ENCODE data around the gene TACR3.
"Not testable (repeated sequence)": the region's sequence is repeated elsewhere in the genome, so short reads cannot be mapped to it uniquely, and the experiment has no call there.

Gene TACR3

GRCh38 chr4:103719830-103720207 is at the start of gene TACR3:
TSS of gene TACR3 (minus strand) at chr4:103719985. CDS start at chr4:103719675, 310 bp downstream.
- DNase-seq, result no peak

GRCh38 chr4:103757631-103758030 is 37.8 kb upstream of the TACR3 start:
- no peak for DNase-seq

GRCh38 chr4:103756741-103757140 is 37.0 kb upstream of the TACR3 start:
- DNase-seq, result no peak

DNA sequence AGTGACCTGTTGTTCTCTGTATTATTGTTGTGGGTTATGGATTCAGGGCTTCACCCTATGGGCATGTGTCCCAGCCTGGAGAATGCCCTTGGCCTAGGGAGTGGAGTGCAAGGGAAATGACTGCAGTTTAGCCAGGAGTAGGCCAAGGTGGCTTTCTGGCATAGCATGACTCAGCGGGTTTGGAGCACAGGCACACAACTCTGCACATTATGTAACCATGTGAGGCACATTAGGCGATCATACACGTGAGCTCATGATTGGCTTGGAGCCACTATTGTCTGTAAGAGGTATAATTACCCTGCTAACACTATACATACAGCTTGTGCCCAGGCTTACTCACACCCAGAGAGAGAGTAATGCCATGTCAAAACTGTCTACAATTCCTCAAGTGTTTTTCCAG is 35.1 kb upstream of the TACR3 start:
- DNase-seq, result no peak

GRCh38 chr4:103753868-103754653 is 34.3 kb upstream of the TACR3 start:
- DNase-seq, result no peak

- DNase-seq, result not testable (repeated sequence)
Observed at GRCh38 chr4:103723150-103723549, 3.4 kb upstream of the TACR3 start.

DNA sequence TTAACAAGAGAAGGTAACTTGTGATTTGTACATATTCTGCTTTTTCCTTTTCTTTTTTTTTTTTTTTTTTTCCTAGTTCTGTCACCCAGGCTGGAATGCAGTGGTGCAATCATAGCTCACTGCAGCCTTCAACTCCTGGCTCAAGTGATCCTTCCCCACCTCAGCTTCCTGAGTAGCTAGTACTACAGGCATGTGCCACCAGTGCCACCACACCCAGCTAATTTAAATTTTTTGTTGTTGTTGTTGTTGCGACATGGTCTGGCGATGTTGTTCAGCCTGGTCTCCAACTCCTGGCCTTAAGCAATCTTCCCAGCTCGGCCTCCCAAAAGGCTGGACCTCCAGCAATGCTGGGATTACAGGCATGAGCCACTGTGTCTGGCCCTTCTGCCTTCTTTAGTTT is 1.5 kb upstream of the TACR3 start:
- no peak for DNase-seq

GRCh38 chr4:103720661-103721060 is 876 bp upstream of the TACR3 start:
- no peak for DNase-seq

DNA sequence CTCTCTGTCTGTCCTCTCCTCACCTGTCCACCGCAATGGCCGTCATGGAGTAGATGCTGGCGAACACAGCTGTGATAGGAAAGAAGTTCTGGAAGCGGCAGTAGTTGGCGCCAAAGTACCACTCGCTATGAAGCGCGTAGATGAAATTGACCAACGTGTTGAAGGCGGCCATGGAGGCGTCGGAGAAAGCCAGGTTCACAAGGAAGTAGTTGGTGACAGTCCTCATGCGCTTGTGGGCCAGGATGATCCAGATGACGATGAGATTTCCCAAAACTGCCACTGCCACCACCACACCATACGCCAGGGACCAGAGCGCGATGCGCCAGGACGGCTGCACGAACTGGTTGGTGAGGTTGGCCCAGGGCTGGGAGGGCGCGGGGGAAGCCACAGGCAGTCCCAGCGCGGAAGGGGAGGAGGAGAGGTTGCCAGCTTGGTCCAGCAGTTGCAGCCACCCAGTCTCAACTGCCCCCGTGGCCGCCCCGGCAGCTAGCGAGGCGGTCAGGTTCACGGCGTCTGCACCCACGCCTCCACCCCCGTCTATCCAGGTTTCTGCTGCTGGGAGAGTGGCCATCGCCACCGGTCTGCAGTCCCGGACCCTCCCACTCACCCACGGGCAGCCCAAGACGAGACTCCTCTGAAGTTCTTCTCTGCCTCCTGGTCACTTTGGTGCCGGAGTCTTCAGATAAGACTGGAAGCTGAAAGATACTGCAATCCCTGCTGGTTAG is 518 bp downstream of the TACR3 start:
- no peak for DNase-seq

DNA sequence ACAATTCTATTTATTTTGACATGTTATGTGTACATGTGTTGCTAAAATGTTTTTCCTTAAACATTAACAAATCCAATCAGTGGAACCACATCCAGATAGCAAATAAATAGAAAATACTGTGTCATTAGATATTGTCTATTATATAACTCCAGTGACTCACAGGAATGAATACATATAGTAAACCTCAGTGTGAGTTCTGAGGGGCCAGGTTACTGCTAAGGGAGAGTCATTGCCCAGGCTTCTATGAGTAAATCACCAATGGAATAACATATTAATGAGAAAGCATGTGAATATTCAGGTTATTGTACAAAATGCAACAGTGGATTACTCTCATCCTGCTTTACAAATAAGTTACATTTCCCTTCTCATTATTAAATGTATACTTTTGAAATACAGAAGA is 27.2 kb downstream of the TACR3 start:
- no peak for DNase-seq

GRCh38 chr4:103673983-103674382 is 45.8 kb downstream of the TACR3 start:
- no peak for DNase-seq

DNA sequence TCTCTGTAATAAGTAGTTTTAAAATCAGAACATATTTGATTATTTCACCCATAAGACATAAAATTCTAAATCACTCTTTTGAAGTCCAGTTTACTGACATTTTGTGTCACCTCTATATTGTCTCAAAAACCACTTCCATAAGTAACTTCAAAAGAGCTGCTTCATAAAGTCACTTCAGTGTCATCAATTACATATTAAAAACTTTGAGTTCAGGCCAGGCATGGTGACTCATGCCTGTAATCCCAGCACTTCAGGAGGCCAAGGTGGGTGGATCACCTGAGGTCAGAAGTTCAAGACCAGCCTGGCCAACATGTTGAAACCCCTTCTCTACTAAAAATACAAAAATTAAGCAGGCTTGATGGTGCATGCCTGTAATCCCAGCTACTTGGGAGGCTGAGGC is 53.0 kb downstream of the TACR3 start:
- DNase-seq, result not testable (repeated sequence)

DNA sequence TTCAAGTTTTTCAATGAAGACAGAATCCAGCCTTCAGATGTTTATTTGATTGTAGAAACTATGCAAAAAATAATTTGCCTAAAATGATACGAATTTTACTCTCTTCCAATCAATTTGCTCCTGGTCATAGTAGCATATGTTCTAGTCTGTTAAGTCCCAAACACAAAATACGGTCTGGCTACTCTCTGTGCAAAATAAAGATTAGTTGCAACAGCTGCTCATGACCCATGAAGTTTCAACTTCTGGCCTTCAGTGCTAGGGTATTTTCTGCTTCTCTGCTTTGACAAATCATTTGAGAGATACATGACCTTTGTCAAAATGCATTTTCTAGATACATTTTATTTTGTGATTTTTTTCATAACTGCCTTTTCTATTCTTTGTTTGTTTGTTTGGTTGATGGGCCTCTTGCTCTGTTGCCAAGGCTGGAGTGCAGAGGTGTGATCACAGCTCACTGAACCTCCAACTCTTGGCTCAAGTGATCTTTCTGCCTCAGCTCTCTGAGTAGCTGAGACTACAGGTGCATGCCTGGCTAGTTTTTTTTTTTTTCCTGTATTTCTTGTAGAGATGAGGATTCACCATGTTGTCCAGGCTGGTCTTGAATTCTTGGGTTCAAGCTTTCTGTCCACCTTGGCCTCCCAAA is 55.2 kb downstream of the TACR3 start:
- no peak for DNase-seq

GRCh38 chr4:103648541-103648940 is 71.2 kb downstream of the TACR3 start:
- no peak for DNase-seq

DNA sequence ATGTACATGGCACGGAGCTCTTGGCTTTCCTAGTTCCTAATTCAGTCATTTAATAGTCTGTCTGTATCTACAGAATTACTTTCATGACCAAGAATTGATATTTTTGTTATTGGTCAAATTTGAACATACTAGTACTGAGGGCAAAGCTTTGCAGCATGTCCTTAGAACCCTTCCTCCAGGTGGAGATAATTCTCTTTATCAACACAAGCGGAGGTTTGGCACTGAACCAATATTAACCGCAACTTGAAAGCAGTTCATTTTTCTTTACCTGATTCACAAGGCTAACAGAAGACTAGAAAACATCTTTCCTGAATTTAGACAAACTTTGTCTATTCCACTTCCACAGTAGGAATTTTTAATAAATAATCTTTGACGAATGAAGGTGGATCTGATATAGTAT is 73.8 kb downstream of the TACR3 start:
- DNase-seq, result no peak

GRCh38 chr4:103634236-103634635 is 85.5 kb downstream of the TACR3 start:
- DNase-seq, result no peak

DNA sequence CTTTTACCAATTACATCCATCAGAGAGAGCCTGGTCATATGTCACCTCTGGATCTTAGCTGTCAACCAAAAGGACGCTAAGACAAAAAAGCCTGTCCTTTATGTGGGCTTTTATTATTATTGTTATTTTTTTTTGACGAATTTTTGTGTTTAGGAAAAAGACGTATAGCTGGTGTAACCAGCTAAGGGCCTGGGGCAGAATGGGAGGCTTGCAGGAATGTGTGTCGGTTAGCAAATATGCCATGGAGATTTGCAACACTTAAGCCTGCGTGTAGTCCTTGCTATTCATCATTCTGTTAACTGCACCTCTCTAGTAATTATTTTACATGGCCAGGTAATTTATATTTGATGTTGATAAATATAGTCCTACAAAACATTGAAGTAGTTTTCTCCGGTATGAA is 93.5 kb downstream of the TACR3 start:
- DNase-seq, result no peak

GRCh38 chr4:103591841-103592240 is 127.9 kb downstream of the TACR3 start:
- no peak for DNase-seq

DNA sequence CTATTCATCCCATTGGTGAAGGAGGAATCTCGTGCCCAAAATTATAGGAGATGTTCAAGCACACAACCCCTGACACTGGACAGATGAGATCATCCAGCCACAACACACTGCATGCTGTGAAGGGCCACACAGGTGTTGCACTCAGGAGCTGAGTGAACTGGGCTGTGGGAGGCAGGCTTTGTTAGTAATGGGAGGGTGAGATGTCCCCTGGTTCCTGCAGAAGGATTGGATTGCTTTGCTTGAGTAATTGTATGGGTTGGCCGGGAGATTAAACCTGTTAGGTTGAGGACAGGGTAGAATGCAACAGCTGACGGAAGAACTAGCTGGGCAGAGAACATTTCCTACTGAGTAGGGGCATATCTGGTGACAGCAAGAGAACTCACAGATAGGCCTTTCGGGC is 152.2 kb downstream of the TACR3 start:
- DNase-seq, result no peak

DNA sequence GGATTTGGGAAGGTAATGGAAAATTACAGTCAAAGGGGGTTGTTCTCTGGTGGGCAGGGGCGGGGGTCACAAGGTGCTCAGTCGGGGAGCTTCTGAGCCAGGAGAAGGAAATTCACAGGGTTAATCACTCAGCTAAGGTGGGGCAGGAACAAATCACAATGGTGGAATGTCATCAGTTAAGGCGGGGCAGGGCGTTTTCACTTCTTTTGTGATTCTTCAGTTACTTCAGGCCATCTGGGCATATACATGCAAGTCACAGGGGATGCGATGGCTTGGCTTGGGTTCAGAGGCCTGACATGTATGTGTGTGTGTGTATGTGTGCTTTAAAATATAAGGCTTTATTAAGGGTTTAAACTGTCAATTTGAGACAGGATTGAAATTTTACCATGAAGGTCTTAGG is 160.6 kb downstream of the TACR3 start:
- DNase-seq, result not testable (repeated sequence)

All from activated CD4-positive, alpha-beta T cell treated with anti-CD3 and anti-CD28 coated beads, Interleukin-2, amount 50 U/mL, for 4 hours (primary cell).